ENCODE measurements around the gene IMPDH1. TPM values are rescaled to one million over a fixed set of nuclear protein-coding genes. Genes with fewer than 3 reads are reported as not detected.
A peak's percentile ranks its signal among the peaks of the same experiment; 100 is the strongest.
"Not testable (repeated sequence)": the region's sequence is repeated elsewhere in the genome, so short reads cannot be mapped to it uniquely, and the experiment has no call there.

The IMPDH1 gene
- 10 to 100 TPM; 31.2 to 34.1 TPM for total RNA-seq
- long read RNA-seq, transcript IMPDH1-202 (15 exons, 2,479 nt) = major isoform, 25 of 86 reads
- long read RNA-seq, partial matches to known transcripts = 36 of 86 reads
- long read RNA-seq, other reads (novel, unspliced or antisense) = 18 of 86 reads

DNA sequence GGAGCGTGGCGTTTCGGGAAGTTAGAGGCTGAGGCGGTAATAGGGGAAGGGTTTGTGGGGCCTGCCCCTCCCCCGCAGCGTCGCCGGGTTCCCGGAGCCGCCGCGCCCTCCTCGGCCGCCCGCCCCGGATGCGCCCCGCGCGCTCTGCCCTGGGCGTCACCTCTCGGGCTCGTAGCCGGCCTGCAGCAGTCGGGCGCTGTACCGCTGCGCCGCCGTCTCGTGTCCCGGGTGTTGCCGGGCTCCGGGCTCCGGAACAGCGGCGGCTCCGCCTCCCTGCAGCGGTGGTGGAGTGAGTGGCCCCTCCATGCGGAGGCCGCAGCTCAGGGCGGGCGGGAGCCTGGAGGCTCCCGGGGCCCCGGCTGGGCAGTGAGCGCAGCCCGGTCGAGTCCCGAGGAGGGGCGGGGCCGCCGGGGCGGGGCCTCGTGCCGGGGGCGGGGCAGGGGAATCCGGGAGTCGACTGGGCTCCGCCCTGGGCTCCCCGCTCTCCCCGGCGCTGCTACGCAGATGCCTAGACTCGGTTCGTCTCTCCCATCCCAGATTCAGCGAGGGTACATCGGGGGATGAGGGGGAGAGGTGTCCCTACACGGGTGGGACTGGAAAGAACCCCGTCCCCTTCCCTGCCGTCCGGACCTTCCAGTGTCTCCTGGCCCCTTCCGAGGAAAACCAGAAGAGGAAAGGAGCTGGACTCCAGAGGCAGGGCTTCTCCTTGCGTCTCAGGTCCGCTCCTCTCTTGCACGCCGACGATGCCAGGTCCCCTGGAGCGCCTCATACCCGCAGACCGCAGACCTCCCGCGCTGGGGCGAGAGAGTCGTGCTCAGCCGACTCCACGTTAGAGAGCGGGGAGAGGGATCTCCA lies at the start of gene IMPDH1:
Gene IMPDH1 (minus strand): TSS at position 387 of the 855 bp plus-strand sequence. CDS start 81 bp downstream, at position 306.
- ATAC-seq (peak; percentile 93 to 95), DNase-seq (peak; percentile 90)
- intact Hi-C loops (cut with DNase I) = no loop called here

DNA sequence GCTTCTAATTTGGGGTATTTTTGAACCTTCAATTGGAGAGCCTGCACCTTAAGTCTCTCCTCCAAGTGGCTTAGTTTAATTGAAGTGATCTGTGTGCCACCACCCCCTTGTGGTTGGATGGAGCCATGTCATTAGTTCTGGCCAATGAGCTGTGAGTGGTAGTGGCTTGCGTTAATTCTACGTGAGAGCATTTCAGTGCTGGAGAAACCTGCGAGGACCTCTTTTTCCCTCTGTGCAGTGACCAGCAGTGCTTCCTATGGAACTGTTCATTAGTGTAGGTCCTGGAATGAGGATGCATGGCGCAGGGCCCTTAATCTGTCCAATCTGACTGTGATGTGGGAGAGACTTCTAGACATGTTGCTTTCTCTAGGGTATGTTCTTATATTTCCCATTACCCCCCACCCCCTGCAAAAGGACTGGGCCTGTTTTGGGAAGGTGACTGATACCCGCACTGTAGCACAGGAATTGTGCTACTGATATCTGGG lies 49.7 kb upstream of the IMPDH1 start:
- intact Hi-C loops (cut with DNase I) = loop anchor here (1.0 to 2.0 kb wide), 2 partner anchors 32 to 33 kb away; no protein-coding TSS in a partner anchor
- DNase-seq (peak; percentile 50), ATAC-seq (peak in 1 of 2 donors; percentile 13)

DNA sequence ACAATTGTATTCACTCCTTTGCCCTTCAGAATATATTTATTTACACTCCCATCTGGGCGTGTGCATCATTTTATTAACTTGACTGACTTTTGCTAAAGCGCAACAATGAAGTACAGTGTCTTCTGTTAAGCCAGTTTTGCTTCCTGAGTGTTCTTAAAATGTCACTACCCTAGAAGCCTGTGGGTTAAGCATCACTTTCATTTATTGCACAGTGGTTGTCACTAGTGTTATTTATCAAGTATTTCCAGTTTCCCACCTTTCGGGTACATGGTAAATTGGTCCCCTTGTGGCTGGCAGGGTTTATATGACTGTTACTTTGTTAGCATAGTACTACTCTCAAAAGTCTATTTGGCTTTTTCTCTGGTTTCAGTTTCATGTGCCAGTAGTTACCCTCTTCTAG lies 49.2 kb upstream of the IMPDH1 start:
- ATAC-seq (no peak), DNase-seq (no peak)
- intact Hi-C loops (cut with DNase I) = loop anchor here (1.0 to 2.0 kb wide), 2 partner anchors 32 kb away; no protein-coding TSS in a partner anchor

DNA sequence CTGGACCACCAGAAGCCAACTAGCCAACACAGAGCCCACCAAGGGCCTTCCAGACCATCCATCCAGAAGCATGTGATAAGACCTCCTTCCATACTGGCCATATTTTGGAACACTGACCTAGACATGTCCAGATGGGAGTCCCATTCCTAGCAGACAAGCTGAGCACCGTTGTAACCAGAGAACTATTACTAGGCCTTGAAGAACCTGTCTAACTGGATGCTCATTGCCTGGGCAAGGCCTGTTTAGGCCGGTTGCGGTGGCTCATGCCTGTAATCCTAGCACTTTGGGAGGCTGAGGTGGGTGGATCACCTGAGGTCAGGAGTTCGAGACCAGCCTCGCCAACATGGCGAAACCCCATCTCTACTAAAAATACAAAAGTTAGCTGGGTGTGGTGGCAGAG lies 47.6 kb upstream of the IMPDH1 start:
- intact Hi-C loops (cut with DNase I); ATAC-seq; DNase-seq: not testable (repeated sequence)

DNA sequence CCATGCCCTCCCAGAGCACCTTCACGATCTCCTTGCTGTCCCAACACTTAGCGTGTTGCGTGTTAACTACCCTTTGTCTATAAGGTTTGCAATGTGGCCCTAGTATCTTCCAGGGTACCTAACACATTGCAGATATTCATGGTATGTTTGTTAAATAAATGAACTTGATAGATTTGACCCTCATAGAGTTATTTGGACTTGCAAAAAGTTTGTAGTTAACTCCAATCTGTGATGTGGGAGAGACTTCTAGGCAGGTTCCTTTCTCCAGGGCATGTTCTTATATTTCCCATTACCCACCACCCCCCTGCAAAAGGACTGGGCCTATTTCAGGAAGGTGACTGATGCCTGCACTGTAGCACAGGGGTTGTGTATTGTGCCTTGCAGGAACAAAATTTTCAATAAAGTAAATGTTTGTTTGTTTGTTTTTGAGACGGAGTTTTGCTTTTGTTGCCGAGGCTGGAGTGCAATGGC lies 46.5 kb upstream of the IMPDH1 start:
- intact Hi-C loops (cut with DNase I) = no loop called here
- no peak for ATAC-seq
- no peak for DNase-seq

DNA sequence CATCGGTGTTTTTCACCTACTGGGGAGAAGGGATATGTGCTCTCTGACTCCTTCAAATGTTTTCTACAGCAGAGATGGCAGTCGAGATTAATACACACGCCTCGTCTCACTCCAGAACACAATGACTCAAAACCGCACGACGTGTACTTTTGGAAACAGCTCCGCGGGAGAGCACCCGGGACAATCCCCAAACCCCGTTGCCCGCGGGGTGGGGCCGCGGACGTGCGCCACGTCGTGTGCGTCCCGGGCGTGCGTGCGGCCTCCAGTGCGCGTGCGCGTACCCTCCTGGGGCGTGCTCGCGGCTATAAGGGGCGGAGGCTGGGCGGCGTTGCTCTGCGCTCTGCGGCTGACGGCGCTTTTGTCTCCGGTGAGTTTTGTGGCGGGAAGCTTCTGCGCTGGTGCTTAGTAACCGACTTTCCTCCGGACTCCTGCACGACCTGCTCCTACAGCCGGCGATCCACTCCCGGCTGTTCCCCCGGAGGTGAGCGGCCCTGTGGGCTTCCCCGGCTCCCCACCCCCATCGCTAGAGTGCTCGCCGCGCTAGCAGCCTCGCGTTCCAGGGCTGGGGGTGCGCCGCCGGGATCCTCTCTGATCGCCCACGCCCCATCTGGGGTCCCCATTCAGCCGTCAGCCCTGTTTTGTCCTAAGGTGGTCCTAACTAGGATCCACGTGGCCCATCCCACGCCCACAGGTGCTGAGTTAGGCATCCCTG lies 45.9 kb upstream of the IMPDH1 start, which contains the start of gene HILPDA:
Gene HILPDA (plus strand): TSS at position 336 of the 712 bp plus-strand sequence. CDS start 1,391 bp downstream, outside the sequence.
- ATAC-seq = peak; percentile 94 to 97
- DNase-seq = peak; percentile 96
- intact Hi-C loops (cut with DNase I) = no loop called here

DNA sequence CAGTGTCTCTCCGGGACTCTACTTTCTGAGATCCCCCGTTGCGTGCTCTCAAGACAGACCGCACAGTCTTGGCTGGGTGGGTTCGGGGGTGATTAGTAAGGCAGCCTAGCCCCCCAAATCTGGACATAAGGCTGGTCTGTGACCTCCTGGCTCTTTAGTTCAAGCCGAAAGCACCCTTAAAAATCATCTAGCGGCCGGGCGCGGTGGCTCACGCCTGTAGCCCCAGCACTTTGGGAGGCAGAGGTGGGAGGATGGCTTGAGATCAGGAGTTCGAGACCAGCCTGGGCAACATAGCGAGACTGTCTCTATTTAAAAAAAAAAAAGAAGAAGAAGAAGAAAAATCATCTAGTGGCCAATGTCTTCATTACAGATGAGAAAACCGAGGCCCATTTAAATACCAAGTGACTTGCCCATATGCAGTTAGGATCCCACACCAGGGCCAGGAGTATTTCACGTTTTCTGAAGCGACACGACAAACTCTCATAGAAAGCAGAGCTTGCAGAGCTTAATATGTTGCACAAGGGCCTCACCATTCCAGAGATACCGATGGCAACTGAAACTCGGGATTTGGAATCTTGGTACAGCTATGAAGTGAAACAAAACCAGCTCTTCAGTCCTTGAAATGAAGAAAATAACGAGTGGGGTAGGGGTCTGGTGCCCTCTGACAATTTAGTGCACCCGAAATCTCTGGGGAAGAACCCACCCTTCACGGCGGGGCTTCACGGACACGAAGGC lies 45.2 kb upstream of the IMPDH1 start:
- no peak for DNase-seq
- ATAC-seq = peak in 1 of 2 donors; percentile 7
- intact Hi-C loops (cut with DNase I) = no loop called here

DNA sequence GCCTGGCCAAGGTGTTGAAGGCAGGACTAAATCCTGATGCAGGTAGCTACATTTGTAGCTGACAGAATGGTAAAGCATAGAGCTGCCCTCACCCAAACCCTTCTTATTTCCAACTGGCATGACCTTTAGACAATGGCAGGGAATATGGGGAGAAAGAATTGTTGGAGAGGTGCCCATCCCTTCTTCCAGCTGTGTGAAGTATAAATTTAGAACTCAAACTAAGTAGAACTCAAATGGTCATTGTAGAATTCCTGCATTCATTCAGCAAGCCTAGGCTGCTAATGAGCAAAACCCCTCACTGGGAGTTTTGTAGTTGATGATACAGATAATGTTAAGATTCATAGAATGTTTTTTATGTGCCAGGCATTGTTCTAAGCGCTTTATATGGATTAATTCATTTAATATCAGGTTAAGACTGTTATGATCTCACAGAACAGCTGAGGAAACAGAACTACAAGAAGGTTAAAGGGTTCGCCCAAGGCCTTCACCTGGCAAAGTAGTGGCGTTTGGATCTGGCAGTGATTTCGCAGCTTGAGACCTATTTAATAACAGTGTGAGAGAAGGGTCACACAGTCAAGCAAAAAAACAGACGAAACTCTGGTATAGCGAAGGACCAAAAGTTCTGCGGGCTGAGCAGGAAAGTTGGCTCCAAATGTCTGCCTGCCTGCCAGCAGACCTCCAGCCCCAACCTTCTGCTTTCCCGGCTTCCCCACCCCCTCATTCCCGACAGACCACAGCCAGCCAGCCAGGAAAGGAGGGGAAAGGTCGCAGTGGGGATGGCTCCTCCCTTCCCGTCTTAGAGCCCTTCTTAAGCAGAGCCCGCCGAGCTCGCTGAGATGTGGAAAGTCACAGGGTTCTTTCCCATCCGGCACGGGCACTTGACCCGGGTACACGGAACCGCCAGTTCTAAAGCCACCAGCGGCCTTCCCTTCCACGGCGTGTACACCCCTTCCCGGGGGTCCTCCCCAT lies 44.3 kb upstream of the IMPDH1 start:
- intact Hi-C loops (cut with DNase I) = no loop called here
- peak; percentile 94 for DNase-seq
- ATAC-seq = peak; percentile 81 to 87

DNA sequence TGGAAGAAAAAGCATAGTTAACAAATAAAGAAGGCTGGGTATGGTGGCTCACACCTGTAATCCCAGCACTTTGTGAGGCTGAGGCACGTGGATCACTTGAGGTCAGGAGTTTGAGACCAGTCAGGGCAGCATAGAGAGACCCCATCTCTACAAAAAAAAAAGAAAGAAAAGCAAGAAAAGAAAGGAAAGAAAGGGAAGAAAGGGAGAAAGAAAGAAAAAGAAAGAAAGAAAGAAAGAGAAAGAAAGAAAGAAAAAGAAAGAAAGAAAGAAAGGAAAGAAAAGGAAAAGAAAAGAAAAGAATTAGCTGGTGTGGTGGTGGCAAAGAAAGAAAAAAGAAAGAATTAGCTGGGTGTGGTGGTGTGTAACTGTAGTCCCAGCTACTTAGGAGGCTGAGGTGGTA lies 42.8 kb upstream of the IMPDH1 start:
- ATAC-seq (no peak), DNase-seq (no peak)
- intact Hi-C loops (cut with DNase I) = no loop called here

DNA sequence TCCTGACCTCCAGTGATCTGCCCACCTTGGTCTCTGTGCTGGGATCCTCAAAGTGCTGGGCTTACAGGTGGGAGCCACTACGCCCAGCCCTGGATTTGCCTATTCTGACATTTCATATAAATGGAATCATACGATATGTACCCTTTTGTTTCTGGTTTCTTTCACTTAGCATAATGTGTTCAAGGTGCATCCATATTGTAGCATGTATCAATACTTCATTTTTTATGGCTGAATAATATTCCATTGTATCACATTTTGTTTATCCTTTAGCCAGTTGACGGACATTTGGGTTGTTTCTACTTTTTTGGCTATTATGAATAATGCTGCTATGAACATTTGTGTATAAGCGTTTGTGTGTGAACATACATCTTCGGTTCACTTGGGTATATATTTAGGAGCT lies 41.1 kb upstream of the IMPDH1 start:
- intact Hi-C loops (cut with DNase I) = no loop called here
- no peak for DNase-seq
- ATAC-seq = no peak

DNA sequence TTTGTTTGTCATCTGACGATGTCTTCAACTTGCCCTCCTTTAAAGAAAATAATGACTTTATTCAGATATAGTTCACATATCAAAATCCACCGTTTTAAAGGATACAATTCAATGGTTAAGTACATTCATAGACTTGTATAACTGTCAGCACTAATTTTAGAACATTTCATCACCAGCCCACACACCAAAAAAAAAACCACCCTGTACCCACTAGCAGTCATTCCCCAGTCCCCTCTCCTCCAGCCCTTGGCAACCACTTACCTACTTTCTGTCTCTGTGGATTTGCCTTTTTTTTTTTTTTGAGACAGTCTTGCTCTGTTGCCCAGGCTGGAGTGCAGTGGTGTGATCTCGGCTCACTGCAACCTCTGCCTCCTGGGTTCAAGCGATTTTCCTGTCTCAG lies 40.6 kb upstream of the IMPDH1 start:
- ATAC-seq (peak in 1 of 2 donors; percentile 8), DNase-seq (no peak)
- intact Hi-C loops (cut with DNase I) = no loop called here

DNA sequence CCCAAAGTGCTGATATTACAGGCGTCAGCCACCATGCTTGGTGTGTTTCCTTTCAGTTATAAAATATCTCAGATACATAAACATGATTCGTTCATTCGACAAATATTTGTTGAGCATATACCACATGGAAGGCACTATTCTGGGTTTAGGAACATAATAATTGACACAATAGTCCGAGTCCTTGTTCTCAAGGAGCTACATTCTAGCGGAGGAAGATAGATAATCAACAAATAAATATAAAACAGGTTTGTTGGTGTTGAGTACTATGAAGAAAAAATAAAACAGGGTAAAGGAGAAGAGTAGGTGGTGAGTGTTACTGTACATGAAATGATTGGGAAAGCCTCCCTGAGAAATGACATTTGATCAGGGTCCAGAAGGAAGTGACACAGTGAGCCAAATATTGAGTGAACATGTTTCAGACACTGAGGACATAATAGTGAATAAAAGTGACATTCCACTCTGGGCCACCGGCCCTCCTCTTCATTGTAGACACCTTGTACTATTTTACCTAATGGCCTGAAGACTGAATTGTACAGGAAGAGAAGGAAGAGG lies 39.0 kb upstream of the IMPDH1 start:
- ATAC-seq (no peak), DNase-seq (no peak)

DNA sequence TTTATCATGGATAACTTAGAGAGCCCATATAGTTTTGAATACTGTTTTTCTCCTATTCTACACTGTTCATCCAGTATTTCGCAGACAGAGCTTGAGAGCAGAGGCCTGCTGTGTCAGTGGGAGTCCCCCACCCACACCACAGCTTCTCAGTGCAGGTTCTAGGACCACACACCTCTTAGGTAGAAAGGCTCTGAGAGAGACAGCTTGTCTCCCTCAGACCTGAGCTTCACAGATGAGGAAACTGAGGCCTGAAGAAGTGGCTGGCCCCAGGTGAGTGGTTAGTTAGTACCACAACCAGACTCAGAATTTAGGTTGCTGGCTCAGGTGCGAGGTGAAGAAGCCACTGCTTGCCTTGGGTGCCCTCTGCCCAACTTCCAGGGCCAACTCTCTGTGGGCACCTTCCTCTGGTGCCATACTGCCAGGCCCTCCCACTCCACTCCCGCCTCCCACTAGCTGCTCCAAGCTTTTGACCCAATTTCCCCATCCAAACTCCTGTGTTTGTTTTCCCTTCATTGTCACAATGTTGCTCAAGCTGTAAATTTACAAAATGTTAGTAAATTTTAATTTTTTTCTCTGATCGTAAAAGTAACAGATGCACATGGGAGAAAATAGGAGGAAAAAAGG lies 38.3 kb upstream of the IMPDH1 start:
- no peak for ATAC-seq
- no peak for DNase-seq
- intact Hi-C loops (cut with DNase I) = no loop called here

More for the DNA sequence above, 39.0 kb upstream of the IMPDH1 start:
- intact Hi-C loops (cut with DNase I) = no loop called here

DNA sequence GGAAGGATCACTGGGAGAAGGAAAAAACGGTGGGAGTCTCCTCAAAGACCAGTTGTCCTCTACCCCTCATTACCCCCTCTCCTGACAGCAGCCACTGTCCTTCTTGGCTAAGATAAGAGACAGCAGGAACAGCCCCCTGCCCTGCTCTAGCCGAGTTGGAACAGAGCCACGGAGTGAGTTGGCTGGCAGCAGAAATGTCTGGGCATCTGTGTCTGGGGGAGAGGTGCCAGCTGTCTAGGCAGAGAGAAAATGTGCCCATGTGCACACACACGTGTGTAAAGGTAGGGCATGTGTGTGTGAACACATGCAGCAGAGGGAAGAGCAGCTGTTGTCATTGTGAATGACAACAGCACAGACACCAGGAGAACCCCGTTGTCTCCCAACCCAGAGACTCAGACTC lies 36.5 kb upstream of the IMPDH1 start:
- DNase-seq (no peak), ATAC-seq (peak; percentile 69 to 71)
- intact Hi-C loops (cut with DNase I) = no loop called here

DNA sequence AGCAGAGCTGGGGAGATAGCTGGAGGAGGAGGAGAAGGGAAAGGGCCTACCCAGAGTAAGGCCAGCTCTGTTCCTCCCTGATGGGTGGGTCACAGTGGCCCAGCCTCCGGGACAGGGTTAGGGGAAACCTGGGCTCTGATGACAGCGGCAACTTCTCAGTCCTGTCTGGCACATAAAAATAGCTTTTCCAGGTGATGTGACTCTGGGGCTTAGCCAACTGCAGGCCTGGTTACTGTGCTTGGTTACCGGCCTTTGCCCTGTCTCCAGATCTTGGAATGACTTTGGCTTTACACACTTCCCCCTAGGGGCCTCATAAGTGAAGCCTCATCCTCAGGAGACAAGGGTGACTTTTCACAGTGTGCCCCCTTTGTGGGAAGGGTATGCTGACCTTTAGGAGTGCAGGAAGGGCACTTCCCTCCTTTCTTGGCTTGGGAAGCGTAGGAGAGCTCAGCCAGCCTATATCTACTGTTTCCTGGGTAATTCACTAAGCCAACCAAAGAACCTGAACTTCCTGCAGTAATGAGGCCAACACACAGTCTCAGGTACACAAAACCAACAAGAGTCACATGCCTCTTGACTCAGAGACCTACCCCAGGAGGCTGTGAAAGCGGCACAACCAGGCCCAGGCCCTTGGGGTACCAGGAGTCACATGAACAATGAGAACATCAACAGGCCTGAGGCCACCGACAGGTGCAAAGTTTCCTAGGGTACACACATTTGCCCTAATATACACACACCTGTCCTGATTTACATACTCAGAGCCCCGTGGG lies 34.2 kb upstream of the IMPDH1 start:
- DNase-seq (no peak), ATAC-seq (no peak)
- intact Hi-C loops (cut with DNase I) = no loop called here

DNA sequence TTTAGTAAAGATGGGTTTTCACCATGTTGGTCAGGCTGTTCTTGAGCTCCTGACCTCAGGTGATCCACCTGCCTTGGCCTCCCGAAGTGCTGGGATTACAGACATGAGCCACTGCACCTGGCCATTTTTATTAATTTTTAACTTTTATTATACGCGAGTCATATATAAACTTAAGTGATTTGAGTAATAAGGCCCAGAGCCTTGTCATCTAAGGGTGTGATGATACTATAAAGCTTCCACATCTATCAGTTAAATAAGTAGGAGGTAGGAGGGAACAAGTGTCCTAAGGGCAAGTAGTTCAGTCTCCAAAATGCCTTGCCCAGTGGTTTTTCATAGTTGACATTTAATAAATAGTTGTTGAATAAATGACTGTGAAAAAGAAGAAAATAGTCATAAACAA lies 32.6 kb upstream of the IMPDH1 start:
- ATAC-seq (no peak), DNase-seq (no peak)
- intact Hi-C loops (cut with DNase I) = no loop called here
